GM12892 (cell line): ENCODE data around the gene ARVCF.

Experiments
- POLR2A ChIP-seq: IDR thresholded peaks from 2 replicates; pipeline ENCODE4 v1.6.1; 2011; ENCODE audit warnings: low read depth, low read length, control low read depth
- POLR2AphosphoS5 ChIP-seq: IDR thresholded peaks from 2 replicates; pipeline ENCODE4 v1.6.1; 2011; ENCODE audit warnings: low read depth, low read length, control low read depth

DNA sequence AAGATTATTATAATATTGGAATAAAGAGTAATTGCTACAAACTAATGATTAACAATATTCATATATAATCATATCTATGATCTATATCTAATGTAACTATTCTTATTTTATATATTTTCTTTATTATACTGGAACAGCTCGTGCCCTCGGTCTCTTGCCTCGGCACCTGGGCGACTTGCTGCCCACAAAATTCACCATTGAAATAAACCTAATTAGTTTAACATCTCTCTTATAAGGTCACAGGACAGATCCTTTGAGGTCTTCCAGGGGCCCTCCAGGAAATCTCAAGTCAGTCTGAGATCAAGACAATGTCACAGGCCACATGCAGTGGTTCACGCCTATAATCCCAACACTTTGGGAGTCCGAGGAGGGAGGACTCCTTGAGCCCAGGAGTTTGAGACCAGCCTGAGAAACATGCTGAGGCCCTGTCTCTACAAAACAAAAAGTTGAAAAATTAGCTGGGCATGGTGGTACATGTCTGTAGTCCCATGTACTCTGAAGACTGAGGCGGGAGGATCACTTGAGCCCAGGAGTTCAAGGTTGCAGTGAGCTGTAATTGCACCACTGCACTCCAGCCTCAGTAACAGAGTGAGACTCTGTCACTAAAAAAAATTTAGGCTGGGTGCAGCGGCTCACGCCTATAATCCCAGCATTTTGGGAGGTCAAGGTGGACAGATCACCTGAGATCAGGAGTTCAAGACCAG lies 68.4 kb downstream of the ARVCF start:
- no peak for TF ChIP-seq POLR2A
- TF ChIP-seq POLR2AphosphoS5: no peak
